Psoas muscle (tissue), 8 donors: ENCODE results near the gene KCNMB1. TPM values are rescaled to one million over a fixed set of nuclear protein-coding genes. Genes with fewer than 3 reads are reported as not detected.

Experiments
- ATAC-seq, 4 donors: fragments of 200-7000 bp; cut with Tn5 transposase; one replicate each; pipeline ENCODE4 v1.9.1; 2020; ENCODE audit warnings: moderate library complexity in 3 of 4, mild to moderate bottlenecking in 2 of 4
- DNase-seq, 2 donors: peaks; one replicate each; pipeline ENCODE4 v3.0.0-alpha.2; 2020
- H3K27ac ChIP-seq: fragments of 200-600 bp; one replicate; pipeline ENCODE4 v1.8.0; 2022
- H3K27me3 ChIP-seq, 3 donors: fragments of 200-600 bp in 1 of 3; one replicate each; pipeline versions ENCODE4 v1.6.1 to v1.8.0; 2013 to 2022; ENCODE audit warnings: low read length in 2 of 3, mild to moderate bottlenecking in 2 of 3, moderate library complexity in 1 of 3; ENCODE audit not compliant: insufficient read depth in 3 of 3
- H3K36me3 ChIP-seq, 2 donors: fragments of 200-600 bp in 1 of 2; one replicate each; pipeline versions ENCODE4 v1.6.1 to v1.8.0; 2013 to 2022; ENCODE audit warnings: low read depth in 1 of 2, mild to moderate bottlenecking in 1 of 2, moderate library complexity in 1 of 2; ENCODE audit not compliant: insufficient read depth in 1 of 2
- H3K4me1 ChIP-seq: fragments of 200-600 bp; one replicate; pipeline ENCODE4 v1.8.0; 2022
- H3K4me3 ChIP-seq: fragments of 200-600 bp; one replicate; pipeline ENCODE4 v1.8.0; 2022; ENCODE audit warnings: mild to moderate bottlenecking
- H3K9me3 ChIP-seq: fragments of 200-600 bp; one replicate; pipeline ENCODE4 v1.8.0; 2022
- WGBS, 3 donors: extraction: QIAGEN DNeasy Blood & Tissue Kit; methylation state at CpG; one replicate each; pipeline versions ENCODE4 v1.1.6 to v1.1.7; 2013; 5-methylcytosine and 5-hydroxymethylcytosine counted together
- intact Hi-C, 2 donors: fragments of 100-400 bp; cut with DNase I; formaldehyde crosslinking; loops; one replicate each; pipeline versions ENCODE4 v1.11.0 to v1.14.2; 2022
- polyA plus RNA-seq, 3 donors: library from polyadenylated mRNA; stranded (reverse); fragments of 200-250 nt; gene quantifications; one replicate each; pipeline ENCODE4 v1.2.3, GENCODE V29; 2013
- total RNA-seq, 4 donors: library from RNA; stranded (reverse); fragmentation: NEBNext Ultra II Directional in 2 of 4; extraction: Animal tissue kit (Norgen Biotek cat#: 25700) in 2 of 4; gene quantifications; one replicate each; pipeline versions ENCODE4 v1.2.1 to v1.2.4, GENCODE V29; 2021 to 2023
- TF ChIP-seq, protein P1 (sequence below): fragments of 200-600 bp; IDR thresholded peaks from one replicate; pipeline ENCODE4 v1.8.0; 2022; ENCODE audit warnings: antibody characterized with exemption
- donor health status: healthy with polysubstance abuse.
- donor health status: DM: no; HTN: no; CAD: no; lungs with moderate emphysema.
- donor health status: Bipolar disorder and iron deficiency.
- donor health status: healthy.
- donor health status: DM: yes; HTN: yes; CAD: no.
- donor health status: DM: no; HTN: no; CAD: no.
- donor health status: DM: no; HTN: no; CAD: no.
- donor health status: DM: yes; HTN: yes; CAD: no.

KCNMB1 gene
- total and polyA plus RNA-seq, 7 donors: 0.12 to 0.42 (median 0.25) TPM

DNA sequence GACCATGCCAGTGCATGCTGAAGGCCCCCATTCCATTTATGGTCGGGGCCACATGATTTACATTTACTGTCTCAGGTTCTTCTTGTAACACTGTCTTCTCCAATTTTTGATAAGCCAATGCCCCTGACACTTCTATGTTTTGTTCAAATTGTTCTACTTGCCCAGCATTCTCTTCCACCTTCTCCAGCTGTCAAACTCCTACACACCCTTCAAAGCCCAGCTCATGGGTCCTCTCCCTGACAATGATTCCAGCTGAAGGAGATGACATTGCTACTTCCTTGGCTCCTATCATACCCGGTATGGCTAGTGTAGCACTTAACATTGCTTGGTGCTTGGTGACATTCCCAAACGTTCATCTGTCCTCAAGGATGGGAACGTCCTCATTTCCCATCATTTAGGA lies 41.1 kb upstream of the KCNMB1 start:
- no peak for ATAC-seq
- no peak for DNase-seq
- H3K4me3 ChIP-seq: no peak overlapping the region
- 75 to 78% (median 78%) methylated on average over 4 of the region's 4 CpGs for WGBS, 3 donors
- no peaks in the 10 kb centered on the region for H3K4me1 ChIP-seq
- H3K27me3 ChIP-seq: peaks cover 0 to 7% (median 0%) of the 10 kb centered on the region in 3 donors
- H3K9me3 ChIP-seq: peaks cover 4% of the 10 kb centered on the region
- H3K27ac ChIP-seq: no peak overlapping the region
- TF ChIP-seq, protein P1, sequence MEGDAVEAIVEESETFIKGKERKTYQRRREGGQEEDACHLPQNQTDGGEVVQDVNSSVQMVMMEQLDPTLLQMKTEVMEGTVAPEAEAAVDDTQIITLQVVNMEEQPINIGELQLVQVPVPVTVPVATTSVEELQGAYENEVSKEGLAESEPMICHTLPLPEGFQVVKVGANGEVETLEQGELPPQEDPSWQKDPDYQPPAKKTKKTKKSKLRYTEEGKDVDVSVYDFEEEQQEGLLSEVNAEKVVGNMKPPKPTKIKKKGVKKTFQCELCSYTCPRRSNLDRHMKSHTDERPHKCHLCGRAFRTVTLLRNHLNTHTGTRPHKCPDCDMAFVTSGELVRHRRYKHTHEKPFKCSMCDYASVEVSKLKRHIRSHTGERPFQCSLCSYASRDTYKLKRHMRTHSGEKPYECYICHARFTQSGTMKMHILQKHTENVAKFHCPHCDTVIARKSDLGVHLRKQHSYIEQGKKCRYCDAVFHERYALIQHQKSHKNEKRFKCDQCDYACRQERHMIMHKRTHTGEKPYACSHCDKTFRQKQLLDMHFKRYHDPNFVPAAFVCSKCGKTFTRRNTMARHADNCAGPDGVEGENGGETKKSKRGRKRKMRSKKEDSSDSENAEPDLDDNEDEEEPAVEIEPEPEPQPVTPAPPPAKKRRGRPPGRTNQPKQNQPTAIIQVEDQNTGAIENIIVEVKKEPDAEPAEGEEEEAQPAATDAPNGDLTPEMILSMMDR: no peak
- intact Hi-C loops: loop anchor here in 1 of 2 donors (5.0 kb wide), 1 partner anchor 208 kb away; no protein-coding TSS in a partner anchor
- H3K36me3 ChIP-seq: no peaks in the 10 kb centered on the region

- H3K36me3 ChIP-seq: no peaks in the 10 kb centered on the region
- WGBS, 3 donors: 55 to 69% (median 61%) methylated on average over 7 of the region's 7 CpGs
- peaks cover 0 to 5% (median 0%) of the 10 kb centered on the region in 3 donors for H3K27me3 ChIP-seq
- H3K4me3 ChIP-seq: no peak overlapping the region
- DNase-seq: no peak
- H3K27ac ChIP-seq: no peak overlapping the region
- no peaks in the 10 kb centered on the region for H3K4me1 ChIP-seq
- peaks cover 4% of the 10 kb centered on the region for H3K9me3 ChIP-seq
- TF ChIP-seq, protein P1: no peak
- intact Hi-C loops: no loop called here
- no peak for ATAC-seq
These were observed 39.8 kb upstream of the KCNMB1 start for GRCh38 chr5:170429014-170429413.

- no peak overlapping the region for H3K4me3 ChIP-seq
- intact Hi-C loops: no loop called here
- H3K27me3 ChIP-seq: peaks cover 0 to 3% (median 0%) of the 10 kb centered on the region in 3 donors
- ATAC-seq (no peak), DNase-seq (peak in 1 of 2 donors; percentile 29)
- TF ChIP-seq, protein P1: no peak
- no peaks in the 10 kb centered on the region for H3K4me1 ChIP-seq
- no peak overlapping the region for H3K27ac ChIP-seq
- 17 to 47% (median 22%) methylated on average over 4 of the region's 4 CpGs for WGBS, 3 donors
- H3K36me3 ChIP-seq: no peaks in the 10 kb centered on the region
- peaks cover 4% of the 10 kb centered on the region for H3K9me3 ChIP-seq
These were observed 38.6 kb upstream of the KCNMB1 start for GRCh38 chr5:170427672-170428236.

- intact Hi-C loops: no loop called here
- no peak for ATAC-seq
- H3K4me3 ChIP-seq: no peak overlapping the region
- peaks cover 0 to 3% (median 0%) of the 10 kb centered on the region in 3 donors for H3K27me3 ChIP-seq
- no peaks in the 10 kb centered on the region for H3K36me3 ChIP-seq
- DNase-seq: no peak
- TF ChIP-seq, protein P1: no peak
- no peak overlapping the region for H3K27ac ChIP-seq
- no peaks in the 10 kb centered on the region for H3K4me1 ChIP-seq
- no peaks in the 10 kb centered on the region for H3K9me3 ChIP-seq
- WGBS, 3 donors: 74 to 85% (median 75%) methylated on average over 6 of the region's 6 CpGs
These were observed 37.6 kb upstream of the KCNMB1 start for GRCh38 chr5:170426786-170427185.
